HG03159 (cell line): ENCODE results near the gene MEIOC.
"Not testable (repeated sequence)": the region's sequence is repeated elsewhere in the genome, so short reads cannot be mapped to it uniquely, and the experiment has no call there.

Source experiments
- ATAC-seq: cut with Tn5 transposase; IDR thresholded peaks from one replicate; pipeline ENCODE4 v1.9.1; 2021; ENCODE audit warnings: mild to moderate bottlenecking, moderate library complexity; ENCODE audit not compliant: unreplicated experiment

MEIOC gene

GRCh38 chr17:44646280-44646679 is 10.0 kb upstream of the MEIOC start:
- ATAC-seq, result no peak

DNA sequence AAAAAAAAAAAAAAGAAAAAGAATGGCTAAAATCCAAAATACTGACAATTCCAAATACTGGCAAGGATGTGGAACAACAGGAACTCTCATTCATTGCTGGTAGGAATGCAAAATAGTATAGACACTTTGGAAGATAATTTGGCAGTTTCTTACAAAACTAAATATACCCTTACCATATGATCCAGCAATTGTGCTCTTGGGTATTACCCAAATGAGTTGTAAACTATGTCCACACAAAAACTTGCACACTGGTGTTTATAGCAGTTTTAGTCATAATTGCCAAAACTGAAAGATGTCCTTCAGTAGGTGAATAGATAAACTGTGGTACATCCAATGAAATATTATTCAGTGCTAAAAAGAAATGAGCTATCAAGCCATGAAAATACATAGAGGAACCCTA is 8.5 kb upstream of the MEIOC start:
- ATAC-seq, result no peak

- ATAC-seq, result no peak
Observed at GRCh38 chr17:44648963-44649362, 7.3 kb upstream of the MEIOC start.

- no peak for ATAC-seq
Observed at GRCh38 chr17:44651228-44651627, 5.0 kb upstream of the MEIOC start.

DNA sequence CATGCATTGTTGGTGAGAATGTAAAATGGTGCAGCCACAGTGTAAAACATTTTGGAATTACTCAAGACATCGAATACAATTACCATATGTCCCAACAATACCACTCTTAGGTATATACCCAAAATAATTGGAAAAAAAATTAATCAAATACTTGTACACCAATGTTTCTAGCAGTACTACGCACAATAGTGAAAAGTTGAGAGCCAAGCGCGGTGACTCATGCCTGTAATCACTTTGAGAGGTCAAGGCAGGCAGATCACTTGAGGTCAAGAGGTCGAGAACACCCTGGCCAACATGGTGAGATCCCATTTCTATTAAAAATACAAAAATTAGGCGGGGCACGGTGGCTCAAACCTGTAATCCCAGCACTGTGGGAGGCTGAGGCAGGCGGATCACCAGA is 3.5 kb upstream of the MEIOC start:
- ATAC-seq, result no peak

GRCh38 chr17:44653384-44653783 is 2.9 kb upstream of the MEIOC start:
- ATAC-seq, result no peak

GRCh38 chr17:44653954-44654353 is 2.3 kb upstream of the MEIOC start:
- ATAC-seq, result no peak

- ATAC-seq, result no peak
Observed at GRCh38 chr17:44661835-44662234, 5.6 kb downstream of the MEIOC start.

DNA sequence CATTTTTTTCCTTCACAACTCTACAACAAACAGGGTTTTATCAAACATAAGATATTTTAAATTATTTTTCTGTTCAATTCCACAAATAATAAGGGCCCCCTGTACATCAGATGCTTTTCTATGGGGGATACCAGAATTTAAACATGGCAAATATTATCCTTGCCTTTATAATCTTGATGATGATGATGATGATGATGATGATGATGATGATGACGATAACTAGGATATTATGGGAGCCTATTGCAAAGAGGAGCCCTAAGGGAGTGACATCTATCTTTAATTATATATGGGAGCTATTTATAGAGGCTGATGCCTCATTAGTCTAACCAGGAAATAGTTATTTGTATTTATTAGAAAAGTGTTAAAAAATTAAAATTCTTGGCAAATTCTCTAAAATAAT is 6.8 kb downstream of the MEIOC start:
- ATAC-seq, result no peak

DNA sequence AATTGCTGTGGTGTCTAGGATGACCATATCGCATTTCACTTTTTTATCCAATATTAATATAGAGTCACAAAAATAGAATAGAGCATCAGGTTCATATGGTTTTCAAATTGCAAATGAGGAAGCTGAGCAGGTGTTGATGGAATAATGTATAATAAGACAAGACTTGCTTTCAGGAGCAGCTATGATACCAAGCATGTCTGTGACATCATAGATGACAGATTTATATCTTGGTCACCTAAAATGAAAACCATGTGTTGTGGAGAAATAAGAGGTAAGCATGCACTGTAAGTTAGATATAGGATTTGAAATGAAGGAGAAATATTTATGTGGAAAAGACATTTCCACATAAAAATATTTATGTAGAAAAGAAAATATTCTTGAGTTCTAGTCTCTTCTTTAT is 8.6 kb downstream of the MEIOC start:
- no peak for ATAC-seq

DNA sequence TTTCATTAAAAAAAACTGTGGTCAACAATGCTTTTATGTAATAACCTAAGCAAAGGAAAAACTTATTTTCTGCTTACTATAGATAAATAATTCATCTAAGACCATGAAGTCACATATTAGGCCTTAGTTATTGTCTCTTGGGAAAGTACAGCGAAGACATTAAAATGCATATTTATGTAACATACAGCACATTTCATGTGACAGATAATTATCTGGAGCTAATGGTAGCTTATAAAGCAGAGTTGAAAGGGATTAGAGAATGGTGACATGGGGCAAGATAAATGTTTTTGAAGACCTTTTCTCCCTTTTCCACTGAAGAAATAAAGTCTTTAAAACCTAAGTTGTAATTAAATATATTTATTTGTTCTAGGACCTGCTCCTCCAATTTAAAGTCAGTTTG is 9.7 kb downstream of the MEIOC start:
- no peak for ATAC-seq

GRCh38 chr17:44672479-44673093 is 16.3 kb downstream of the MEIOC start:
- ATAC-seq, result no peak

GRCh38 chr17:44673893-44674292 is 17.6 kb downstream of the MEIOC start:
- no peak for ATAC-seq

GRCh38 chr17:44677136-44677535 is 20.9 kb downstream of the MEIOC start:
- ATAC-seq, result no peak

DNA sequence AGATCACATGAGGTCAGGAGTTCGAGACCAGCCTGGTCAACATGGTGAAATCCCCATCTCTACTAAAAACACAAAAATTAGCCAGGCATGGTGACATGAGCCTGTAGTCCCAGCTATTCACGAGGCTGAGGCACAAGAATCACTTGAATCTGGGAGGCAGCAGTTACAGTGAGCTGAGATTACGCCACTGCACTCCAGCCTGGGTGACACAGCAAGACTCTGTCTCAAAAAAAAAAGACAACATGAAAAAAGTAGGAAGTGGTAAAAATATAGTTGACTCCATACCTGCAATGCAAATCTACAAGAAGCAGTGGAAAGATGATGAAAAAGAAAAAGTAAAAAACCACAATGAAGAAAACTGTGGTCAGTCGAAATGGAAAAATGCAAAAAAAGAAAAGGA is 27.0 kb downstream of the MEIOC start:
- ATAC-seq, result not testable (repeated sequence)

DNA sequence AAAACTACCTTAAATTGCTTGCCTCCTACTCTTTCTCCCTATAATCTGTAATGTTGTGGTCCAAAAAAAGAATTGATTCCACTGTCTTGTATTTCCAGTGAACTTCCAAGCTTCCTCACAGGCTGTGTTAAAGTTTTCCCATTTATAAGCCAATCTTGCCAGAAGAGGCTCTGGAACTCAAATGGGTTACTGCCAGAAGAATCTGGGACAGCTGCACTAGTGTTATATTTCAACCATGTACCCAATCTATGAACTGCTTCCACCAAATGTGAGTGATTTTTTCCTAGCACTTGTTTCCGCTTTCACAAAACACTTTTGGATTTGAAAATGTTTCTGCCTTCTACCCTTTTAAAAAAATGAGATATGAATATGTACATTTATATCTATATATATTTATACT is 31.5 kb downstream of the MEIOC start:
- ATAC-seq, result no peak

DNA sequence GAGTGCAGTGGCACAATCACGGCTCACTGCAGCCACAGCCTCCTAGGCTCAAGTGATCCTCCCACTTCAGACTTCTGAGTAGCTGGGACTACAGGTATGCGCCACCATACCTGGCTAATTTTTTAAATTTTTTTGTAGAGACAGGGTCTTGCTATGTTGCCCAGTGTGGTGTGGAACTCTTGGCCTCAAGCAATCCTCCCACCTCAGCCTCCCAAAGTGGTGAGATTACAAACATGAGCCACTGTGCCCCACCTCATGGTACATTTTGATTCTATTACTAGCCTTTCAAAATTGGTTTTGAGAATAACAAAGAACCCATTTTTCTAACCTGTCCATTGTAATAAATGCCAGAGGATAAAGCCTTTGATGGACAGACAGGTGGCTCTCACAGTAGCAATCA is 31.9 kb downstream of the MEIOC start:
- no peak for ATAC-seq

DNA sequence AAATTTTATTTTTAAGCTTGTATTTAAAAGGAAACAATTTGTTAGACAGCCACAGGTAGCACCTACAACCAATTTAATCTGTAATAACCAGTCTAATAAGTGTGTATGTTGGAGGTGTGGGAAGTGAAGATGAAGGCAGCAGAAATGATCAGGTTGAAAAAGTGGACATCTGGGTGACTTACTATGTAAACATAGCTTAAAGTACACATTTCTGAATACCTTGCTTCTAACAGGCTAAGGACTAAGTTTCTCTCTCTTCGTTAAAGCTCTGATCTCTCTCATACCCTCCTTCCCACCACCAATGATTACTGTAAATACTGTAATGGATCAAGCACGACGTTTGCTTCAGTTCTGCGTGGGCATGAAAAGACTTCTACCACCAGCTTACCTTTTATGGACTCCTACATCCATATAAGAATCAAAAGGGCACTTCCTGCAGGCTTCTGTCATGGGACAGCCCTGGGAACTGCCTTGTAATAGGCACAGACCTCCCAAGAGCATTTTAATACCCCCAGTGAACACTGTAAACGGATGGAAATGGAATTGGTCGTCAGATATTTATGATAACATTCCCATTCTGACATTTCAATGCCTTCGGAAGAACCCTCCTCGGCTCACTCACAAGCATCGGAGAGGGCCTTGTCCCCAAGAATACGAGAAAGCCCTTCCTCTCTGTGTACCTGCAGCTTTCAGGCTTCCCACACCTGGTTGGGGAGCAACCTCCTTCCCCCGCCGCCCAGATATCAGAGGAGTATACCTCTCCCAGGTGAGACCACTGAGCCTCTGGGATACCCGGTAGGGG is 32.6 kb downstream of the MEIOC start:
- ATAC-seq, result no peak

- ATAC-seq, result peak; percentile 92
Observed at GRCh38 chr17:44689477-44690217, 33.4 kb downstream of the MEIOC start, which contains the start of gene CCDC43. TSS of gene CCDC43 (minus strand) at chr17:44689776. CDS start at chr17:44689753, 23 bp downstream.

- ATAC-seq, result not testable (repeated sequence)
Observed at GRCh38 chr17:44690746-44691306, 34.6 kb downstream of the MEIOC start.

- ATAC-seq, result no peak
Observed at GRCh38 chr17:44693609-44694008, 37.3 kb downstream of the MEIOC start.
